PC-3 (cell line): ENCODE data around the gene PAN3. TPM values are rescaled to one million over a fixed set of nuclear protein-coding genes. Genes with fewer than 3 reads are reported as not detected.

Source experiments
- ATAC-seq: fragments of 200-7000 bp; cut with Tn5 transposase; 2 replicates; pipeline ENCODE4 v1.9.1; 2020; ENCODE audit warnings: mild to moderate bottlenecking, moderate library complexity
- BruUV-seq: library from RNA; stranded (reverse); fragments of 400-500 nt; replicated peaks from 2 replicates; lab custom pipeline; 2021; lab: Mats Ljungman, UMichigan
- CTCF ChIA-PET: fragments of 300-600 bp; sonication (Branson Sonifier 250); formaldehyde crosslinking; loops from one replicate; lab custom pipeline; 2022; ENCODE audit warnings: antibody characterized with exemption; lab: Charles Lee
- POLR2A ChIA-PET: fragments of 300-600 bp; sonication (Branson Sonifier 250); formaldehyde crosslinking; loops from one replicate; lab custom pipeline; 2022; ENCODE audit warnings: antibody characterized with exemption; ENCODE audit not compliant: unreplicated experiment; lab: Charles Lee
- DNase-seq: peaks from one replicate; pipeline ENCODE4 v3.0.0-alpha.2; 2015
- H2AFZ ChIP-seq: fragments of 300-600 bp; sonication (generic); 2 replicates; pipeline ENCODE4 v1.6.0; 2016; ENCODE audit warnings: antibody characterized with exemption, low read length
- H3F3A ChIP-seq: fragments of 300-600 bp; sonication (generic); one replicate; pipeline ENCODE4 v1.6.0; 2017; ENCODE audit warnings: antibody characterized with exemption, low read length, control low read depth, mild to moderate bottlenecking; ENCODE audit not compliant: unreplicated experiment
- H3K27ac ChIP-seq: fragments of 300-600 bp; sonication (generic); 2 replicates; pipeline ENCODE4 v1.5.1; 2016; ENCODE audit warnings: mild to moderate bottlenecking, low read length
- H3K27me3 ChIP-seq: fragments of 300-600 bp; sonication (generic); 2 replicates; pipeline ENCODE4 v1.6.1; 2016; ENCODE audit warnings: low read length, mixed read lengths
- H3K36me3 ChIP-seq: fragments of 300-600 bp; sonication (generic); 2 replicates; pipeline ENCODE4 v1.6.1; 2016; ENCODE audit warnings: low read depth, mixed run types, low read length, mixed read lengths
- H3K4me1 ChIP-seq: fragments of 300-600 bp; sonication (generic); 2 replicates; pipeline ENCODE4 v1.5.1; 2016; ENCODE audit warnings: low read length; ENCODE audit not compliant: insufficient read depth
- H3K4me2 ChIP-seq: fragments of 300-600 bp; sonication (generic); 2 replicates; pipeline ENCODE4 v1.6.0; 2016; ENCODE audit warnings: low read length
- H3K4me3 ChIP-seq: fragments of 300-600 bp; sonication (generic); 2 replicates; pipeline ENCODE4 v1.5.1; 2016; ENCODE audit warnings: mild to moderate bottlenecking, low read length, mixed read lengths
- H3K79me2 ChIP-seq: fragments of 300-600 bp; sonication (generic); 2 replicates; pipeline ENCODE4 v1.6.1; 2017; ENCODE audit warnings: low read length, mixed read lengths
- H3K9ac ChIP-seq: fragments of 300-600 bp; sonication (generic); 2 replicates; pipeline ENCODE4 v1.6.0; 2016; ENCODE audit warnings: mild to moderate bottlenecking, low read length
- H3K9me2 ChIP-seq: fragments of 300-600 bp; sonication (generic); replicated peaks from 2 replicates; pipeline ENCODE4 v1.6.1; 2016; ENCODE audit warnings: mixed run types, low read length, mixed read lengths
- H3K9me3 ChIP-seq: fragments of 300-600 bp; sonication (generic); 2 replicates; pipeline ENCODE4 v1.6.1; 2016; ENCODE audit warnings: low read length, mixed read lengths
- H4K20me1 ChIP-seq: fragments of 300-600 bp; sonication (generic); 2 replicates; pipeline ENCODE4 v1.6.1; 2016; ENCODE audit warnings: low read length, mixed read lengths
- CTCF ChIP-seq: fragments of 300-600 bp; sonication (generic); conservative IDR thresholded peaks from 2 replicates; pipeline ENCODE4 v1.5.1; 2017; ENCODE audit warnings: antibody characterized with exemption, low read depth, mild to moderate bottlenecking, low read length
- EZH2 ChIP-seq: fragments of 300-600 bp; sonication (generic); IDR thresholded peaks from one replicate; pipeline ENCODE4 v1.6.1; 2017; ENCODE audit warnings: antibody characterized with exemption, mild to moderate bottlenecking, low read length; ENCODE audit not compliant: unreplicated experiment
- EZH2phosphoT487 ChIP-seq: fragments of 300-600 bp; sonication (generic); IDR thresholded peaks from 2 replicates; pipeline ENCODE4 v1.6.1; 2018; ENCODE audit warnings: mild to moderate bottlenecking, antibody characterized with exemption, low read length, borderline replicate concordance
- intact Hi-C: fragments of 100-400 bp; cut with micrococcal nuclease; formaldehyde crosslinking; loops from 2 replicates; pipeline ENCODE4 v1.9.0; 2023
- total RNA-seq: library from RNA; depleted of rRNA; stranded (reverse); fragments of >200 nt; gene quantifications from 2 replicates; pipeline ENCODE4 v1.2.3, GENCODE V29; 2014

Gene PAN3
- total RNA-seq, 1 experiment from 2014 or later: 14.6 TPM

- Histone ChIP-seq H3K9me3 (no peaks in the 10 kb centered on the region), H4K20me1 (no peaks in the 10 kb centered on the region), H3K27me3 (no peaks in the 10 kb centered on the region), H3K9me2 (no peaks in the 10 kb centered on the region), H3K36me3 (no peaks in the 10 kb centered on the region), H3F3A (no peaks in the 10 kb centered on the region), H3K4me2 (no peak overlapping the region), H3K4me3 (no peak overlapping the region), H3K27ac (no peak overlapping the region; the same call in 1 of the 2 replicates), H3K9ac (peak overlapping the region; percentile 27; the same call in 1 of the 2 replicates), H3K79me2 (no peaks in the 10 kb centered on the region), H3K4me1 (peaks cover 23% of the 10 kb centered on the region), H2AFZ (no peak overlapping the region)
- intact Hi-C loops: no loop called here
- ATAC-seq (peak; percentile 51), DNase-seq (peak; percentile 19)
- TF ChIP-seq CTCF (no peak), EZH2phosphoT487 (no peak), EZH2 (no peak)
- ChIA-PET CTCF (no interaction called here), POLR2A (no interaction called here)
- BruUV-seq: no TSS peak
Measured at GRCh38 chr13:28320884-28321574, 182.7 kb downstream of the PAN3 start.

- ChIA-PET POLR2A (no interaction called here), CTCF (no interaction called here)
- DNase-seq: no peak
- peak overlapping the region; percentile 27; the same call in 1 of the 2 replicates for H3K9ac ChIP-seq
- H3K27me3 ChIP-seq: no peaks in the 10 kb centered on the region
- peaks cover 23% of the 10 kb centered on the region for H3K4me1 ChIP-seq
- H3K9me2 ChIP-seq: no peaks in the 10 kb centered on the region
- no peak overlapping the region for H2AFZ ChIP-seq
- no TSS peak for BruUV-seq
- H3K79me2 ChIP-seq: no peaks in the 10 kb centered on the region
- no peak for ATAC-seq
- TF ChIP-seq EZH2phosphoT487 (no peak), CTCF (no peak), EZH2 (no peak)
- H3F3A ChIP-seq: no peaks in the 10 kb centered on the region
- peak overlapping the region; percentile 33 for H3K4me2 ChIP-seq
- H3K36me3 ChIP-seq: no peaks in the 10 kb centered on the region
- no peak overlapping the region for H3K4me3 ChIP-seq
- peak overlapping the region; percentile 58 for H3K27ac ChIP-seq
- intact Hi-C loops: no loop called here
- H4K20me1 ChIP-seq: no peaks in the 10 kb centered on the region
- H3K9me3 ChIP-seq: no peaks in the 10 kb centered on the region
Measured at GRCh38 chr13:28321756-28322155, 183.4 kb downstream of the PAN3 start.
